ENCODE measurements around the gene CCDC148.

- TF ChIP-seq CTCF (IDR thresholded peaks at IDR 0.05) (no peak), EZH2 (IDR thresholded peaks at IDR 0.05; ENCODE audit: borderline replicate concordance, insufficient read depth, low read depth, low read length, poor library complexity, severe bottlenecking) (no peak)
These were observed 44.7 kb upstream of the CCDC148 start for GRCh38 chr2:158501301-158501700.
